Natural killer cell (primary cell): Measurements from ENCODE around the gene CACNA1F. TPM values are rescaled to one million over a fixed set of nuclear protein-coding genes. Genes with fewer than 3 reads are reported as not detected.

Experiments
- ATAC-seq, 3 donors: fragments of 150-1000 bp in 2 of 3; fragments of 200-7000 bp in 1 of 3; cut with Tn5 transposase; 1 replicate in 1 of 3; 2 replicates in 2 of 3; pipeline ENCODE4 v1.10.0; 2021; ENCODE audit warnings: mild to moderate bottlenecking in 2 of 3, moderate library complexity in 2 of 3
- DNase-seq, 2 donors: peaks; one replicate each; pipeline versions ENCODE4 v3.0.0 to v3.0.0-alpha.2; 2013 to 2021; ENCODE audit warnings: mixed read lengths in 1 of 2
- H3K27ac ChIP-seq: one replicate; pipeline ENCODE4 v1.5.1; 2013; ENCODE audit warnings: mild to moderate bottlenecking, low read length
- H3K27me3 ChIP-seq: one replicate; pipeline ENCODE4 v1.6.1; 2013; ENCODE audit warnings: low read length; ENCODE audit not compliant: control insufficient read depth, insufficient read depth
- H3K36me3 ChIP-seq: one replicate; pipeline ENCODE4 v1.6.1; 2013; ENCODE audit warnings: low read length; ENCODE audit not compliant: control insufficient read depth, insufficient read depth
- H3K4me1 ChIP-seq: one replicate; pipeline ENCODE4 v1.6.1; 2013; ENCODE audit warnings: low read length; ENCODE audit not compliant: control insufficient read depth, insufficient read depth
- H3K4me3 ChIP-seq: one replicate; pipeline ENCODE4 v1.5.1; 2013; ENCODE audit warnings: low read length
- H3K9me3 ChIP-seq: one replicate; pipeline ENCODE4 v1.6.1; 2013; ENCODE audit warnings: low read length; ENCODE audit not compliant: control insufficient read depth, insufficient read depth
- H3K27ac Mint-ChIP-seq, 2 donors: one replicate each; pipeline ENCODE4 v1.8.0; 2022; ENCODE audit warnings: mild to moderate bottlenecking in 2 of 2, mixed read lengths in 2 of 2, moderate library complexity in 1 of 2
- H3K27me3 Mint-ChIP-seq, 2 donors: one replicate each; pipeline ENCODE4 v1.8.0; 2022; ENCODE audit warnings: low read depth in 2 of 2, mixed read lengths in 2 of 2
- H3K36me3 Mint-ChIP-seq: one replicate; pipeline ENCODE4 v1.8.0; 2022; ENCODE audit warnings: mixed read lengths
- H3K4me1 Mint-ChIP-seq, 2 donors: one replicate each; pipeline ENCODE4 v1.8.0; 2022; ENCODE audit warnings: mixed read lengths in 2 of 2
- H3K4me3 Mint-ChIP-seq: one replicate; pipeline ENCODE4 v1.8.0; 2022; ENCODE audit warnings: mild to moderate bottlenecking, moderate library complexity, mixed read lengths
- H3K9me3 Mint-ChIP-seq, 2 donors: one replicate each; pipeline ENCODE4 v1.8.0; 2022; ENCODE audit warnings: mixed read lengths in 2 of 2
- WGBS: methylation state at CpG from one replicate; pipeline ENCODE4 v1.1.7; 2013; ENCODE audit warnings: missing lambda C conversion rate; ENCODE audit not compliant: insufficient coverage; 5-methylcytosine and 5-hydroxymethylcytosine counted together
- intact Hi-C: fragments of 100-400 bp; cut with micrococcal nuclease; formaldehyde crosslinking; loops from one replicate; pipeline ENCODE4 v1.14.2; 2022
- total RNA-seq, 4 donors: library from RNA; stranded (reverse); fragments of 120-200 nt in 1 of 4; gene quantifications; one replicate each; pipeline versions ENCODE4 v1.2.3 to v1.2.4, GENCODE V29; 2013 to 2022
- TF ChIP-seq, protein P1 (sequence below): fragments of 200-600 bp; IDR thresholded peaks from one replicate; pipeline ENCODE4 v1.8.0; 2022; ENCODE audit warnings: antibody characterized with exemption

CACNA1F gene
- total RNA-seq, 3 donors from 2014 or later (not counting 1 experiment from before 2014, with no cell fraction given): 0.48 to 1.1 (median 0.66) TPM

DNA sequence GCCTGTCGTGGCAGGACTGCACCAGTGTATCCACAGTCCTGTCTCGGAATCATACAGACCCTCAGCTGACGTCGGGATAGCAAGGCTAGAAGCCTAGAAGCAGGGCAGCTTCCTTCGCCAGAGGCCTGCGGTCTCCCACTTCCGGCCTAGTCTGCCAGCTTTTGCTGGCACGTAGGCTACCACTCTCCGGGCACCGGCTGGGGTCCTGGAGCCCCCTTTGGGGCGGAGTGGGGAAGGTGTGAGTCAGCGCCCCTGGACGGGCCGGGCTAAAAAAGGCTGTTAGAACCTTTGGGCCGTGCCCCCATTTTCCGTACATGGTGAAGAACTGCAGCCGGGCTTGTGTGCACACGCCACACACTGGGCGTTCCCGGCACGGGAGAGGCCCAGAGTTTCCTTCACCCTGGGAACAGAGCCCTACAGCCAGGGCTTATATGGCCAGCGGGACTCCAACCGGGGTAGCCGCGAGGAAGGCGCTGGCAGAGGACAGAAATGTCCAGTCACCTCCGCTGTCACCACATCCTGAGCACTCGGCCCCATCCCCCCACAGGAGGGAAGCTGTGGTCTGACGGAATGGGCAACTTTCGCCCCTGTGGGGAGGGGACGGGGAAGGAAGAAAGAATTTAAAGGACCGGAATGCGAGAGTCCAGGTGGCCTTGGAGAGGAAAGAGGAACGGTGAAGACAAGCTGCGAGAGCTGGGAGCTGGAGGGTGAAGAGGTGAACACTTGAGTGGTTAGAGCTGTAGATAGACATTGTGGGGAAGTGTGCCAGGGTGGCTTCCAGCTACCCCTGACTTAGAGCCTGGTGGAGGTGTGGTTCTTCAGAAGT, 66.0 kb downstream of the CACNA1F start:
- TF ChIP-seq, protein P1, sequence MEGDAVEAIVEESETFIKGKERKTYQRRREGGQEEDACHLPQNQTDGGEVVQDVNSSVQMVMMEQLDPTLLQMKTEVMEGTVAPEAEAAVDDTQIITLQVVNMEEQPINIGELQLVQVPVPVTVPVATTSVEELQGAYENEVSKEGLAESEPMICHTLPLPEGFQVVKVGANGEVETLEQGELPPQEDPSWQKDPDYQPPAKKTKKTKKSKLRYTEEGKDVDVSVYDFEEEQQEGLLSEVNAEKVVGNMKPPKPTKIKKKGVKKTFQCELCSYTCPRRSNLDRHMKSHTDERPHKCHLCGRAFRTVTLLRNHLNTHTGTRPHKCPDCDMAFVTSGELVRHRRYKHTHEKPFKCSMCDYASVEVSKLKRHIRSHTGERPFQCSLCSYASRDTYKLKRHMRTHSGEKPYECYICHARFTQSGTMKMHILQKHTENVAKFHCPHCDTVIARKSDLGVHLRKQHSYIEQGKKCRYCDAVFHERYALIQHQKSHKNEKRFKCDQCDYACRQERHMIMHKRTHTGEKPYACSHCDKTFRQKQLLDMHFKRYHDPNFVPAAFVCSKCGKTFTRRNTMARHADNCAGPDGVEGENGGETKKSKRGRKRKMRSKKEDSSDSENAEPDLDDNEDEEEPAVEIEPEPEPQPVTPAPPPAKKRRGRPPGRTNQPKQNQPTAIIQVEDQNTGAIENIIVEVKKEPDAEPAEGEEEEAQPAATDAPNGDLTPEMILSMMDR: no peak
- H3K4me3 ChIP-seq: peak overlapping the region; percentile 41
- intact Hi-C loops: loop anchor here (2.0 kb wide), 1 partner anchor 44 kb away; the partner anchor contains the start of gene GPKOW
- WGBS: 0% methylated on average over 32 of the region's 35 CpGs
- H3K4me3 Mint-ChIP-seq: peak overlapping the region; percentile 90
- ATAC-seq (peak; percentile 39 to 61 (median 49)), DNase-seq (peak; percentile 65 to 80)
- no peaks in the 10 kb centered on the region for H3K36me3 ChIP-seq
- H3K9me3 ChIP-seq: no peaks in the 10 kb centered on the region
- no peaks in the 10 kb centered on the region for H3K36me3 Mint-ChIP-seq
- H3K27me3 ChIP-seq: no peaks in the 10 kb centered on the region
- H3K27ac Mint-ChIP-seq: peak overlapping the region; percentile 92 to 93
- H3K4me1 Mint-ChIP-seq: peaks cover 22 to 44% of the 10 kb centered on the region in 2 donors
- peak overlapping the region; percentile 89 for H3K27ac ChIP-seq
- H3K4me1 ChIP-seq: peaks cover 58% of the 10 kb centered on the region
- no peaks in the 10 kb centered on the region for H3K27me3 Mint-ChIP-seq
- H3K9me3 Mint-ChIP-seq: no peaks in the 10 kb centered on the region

- ATAC-seq (peak; percentile 57 to 76 (median 63)), DNase-seq (peak; percentile 64 to 83)
- Histone ChIP-seq H3K27me3 (no peaks in the 10 kb centered on the region), H3K4me3 (peak overlapping the region; percentile 41), H3K4me1 (peaks cover 49% of the 10 kb centered on the region), H3K27ac (peak overlapping the region; percentile 89), H3K36me3 (no peaks in the 10 kb centered on the region), H3K9me3 (no peaks in the 10 kb centered on the region)
- intact Hi-C loops: loop anchor here (2.0 kb wide), 1 partner anchor 43 kb away; the partner anchor contains the start of gene GPKOW
- Mint-ChIP-seq H3K27me3 (no peaks in the 10 kb centered on the region), H3K4me3 (peak overlapping the region; percentile 90), H3K27ac (peak overlapping the region; percentile 92 to 93), H3K36me3 (no peaks in the 10 kb centered on the region), H3K4me1 (peaks cover 22 to 44% of the 10 kb centered on the region in 2 donors), H3K9me3 (no peaks in the 10 kb centered on the region)
- TF ChIP-seq, protein P1: peak; percentile 16
- WGBS: 10% methylated on average over 58 of the region's 61 CpGs
Observed at GRCh38 chrX:49165901-49166881, 66.9 kb downstream of the CACNA1F start.

DNA sequence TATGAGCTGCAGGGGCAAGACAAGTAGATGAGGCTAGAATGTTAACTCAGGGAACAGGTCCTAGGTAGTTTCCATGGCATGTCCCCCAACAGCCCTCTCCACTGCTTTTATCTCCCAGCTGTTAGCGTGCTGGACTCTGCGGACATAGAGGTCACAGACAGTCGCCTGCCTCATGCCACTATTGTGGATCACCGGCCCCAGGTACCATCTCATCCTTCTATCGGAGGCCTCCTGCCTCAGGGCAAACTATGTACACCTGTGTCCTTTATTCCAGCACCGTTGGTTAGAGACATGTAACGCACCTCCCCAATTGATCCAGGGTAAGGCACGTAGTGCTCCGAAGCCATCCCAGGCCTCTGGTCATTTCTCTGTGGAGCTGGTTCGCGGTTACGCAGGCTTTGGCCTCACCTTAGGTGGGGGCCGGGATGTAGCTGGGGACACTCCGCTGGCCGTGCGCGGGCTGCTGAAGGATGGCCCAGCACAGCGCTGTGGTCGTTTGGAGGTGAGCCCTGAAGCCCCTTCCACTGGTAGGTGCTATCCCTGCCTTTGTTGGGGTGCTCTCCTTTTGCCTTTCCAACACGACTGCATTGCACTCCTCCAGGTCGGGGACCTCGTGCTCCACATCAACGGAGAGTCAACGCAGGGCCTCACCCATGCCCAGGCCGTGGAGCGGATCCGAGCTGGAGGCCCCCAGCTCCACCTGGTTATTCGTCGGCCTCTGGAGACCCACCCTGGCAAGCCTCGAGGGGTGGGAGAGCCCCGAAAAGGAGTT, 68.4 kb downstream of the CACNA1F start:
- Mint-ChIP-seq H3K27me3 (no peaks in the 10 kb centered on the region), H3K27ac (peak overlapping the region; percentile 84 to 93), H3K4me3 (peak overlapping the region; percentile 73), H3K9me3 (no peaks in the 10 kb centered on the region), H3K4me1 (peaks cover 22 to 44% of the 10 kb centered on the region in 2 donors), H3K36me3 (no peaks in the 10 kb centered on the region)
- 98% methylated on average over 31 of the region's 31 CpGs for WGBS
- intact Hi-C loops: no loop called here
- Histone ChIP-seq H3K4me1 (peaks cover 49% of the 10 kb centered on the region), H3K4me3 (no peak overlapping the region), H3K36me3 (no peaks in the 10 kb centered on the region), H3K27me3 (no peaks in the 10 kb centered on the region), H3K27ac (no peak overlapping the region), H3K9me3 (no peaks in the 10 kb centered on the region)
- TF ChIP-seq, protein P1: no peak
- no peak for ATAC-seq
- peak in 1 of 2 donors; percentile 6 for DNase-seq
